Activated CD8-positive, alpha-beta memory T cell treated with anti-CD3 and anti-CD28 coated beads, Interleukin-2, amount 50 U/mL, for 1 hour (primary cell): ENCODE results near the gene GOLGA6C.
"Not testable (repeated sequence)": the region's sequence is repeated elsewhere in the genome, so short reads cannot be mapped to it uniquely, and the experiment has no call there.

Experiments
- DNase-seq: peaks from one replicate; pipeline ENCODE4 v3.0.0-alpha.2; 2020; ENCODE audit errors: extremely low read depth

GOLGA6C gene

GRCh38 chr15:75251343-75251742 is 6.8 kb upstream of the GOLGA6C start:
- not testable (repeated sequence) for DNase-seq

GRCh38 chr15:75252285-75252684 is 5.8 kb upstream of the GOLGA6C start:
- not testable (repeated sequence) for DNase-seq

- not testable (repeated sequence) for DNase-seq
Observed at GRCh38 chr15:75258620-75259343, 648 bp downstream of the GOLGA6C start.

- not testable (repeated sequence) for DNase-seq
Observed at GRCh38 chr15:75259873-75260272, 1.7 kb downstream of the GOLGA6C start.

DNA sequence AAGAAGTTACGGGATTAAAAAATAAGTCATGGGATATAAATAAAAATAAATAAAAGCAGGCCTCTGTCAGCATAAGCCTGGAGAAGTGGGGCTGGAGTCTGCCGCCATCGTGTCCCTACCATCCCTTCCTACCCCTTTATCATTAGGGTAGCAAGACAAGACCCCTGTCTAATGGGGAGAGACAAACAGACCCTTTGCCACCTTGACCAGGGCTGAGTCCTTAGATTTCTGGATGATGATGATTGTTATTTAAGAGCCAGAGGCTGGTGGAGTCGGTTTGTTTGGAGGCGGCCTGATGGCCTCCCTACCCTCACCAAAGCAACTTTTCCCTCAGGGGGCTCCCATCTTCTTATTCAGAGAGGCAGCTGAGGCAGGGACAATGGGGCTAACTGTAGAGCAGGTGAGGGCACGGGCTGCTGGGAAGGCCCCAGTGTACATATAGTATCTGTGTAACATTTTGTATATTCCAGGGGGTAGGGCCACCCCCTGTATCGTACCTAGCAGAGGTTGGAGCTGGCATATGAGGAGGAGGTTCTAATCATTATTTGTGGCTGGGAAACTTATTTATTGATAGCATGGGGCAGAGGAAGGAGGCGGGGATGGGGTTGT is 15.7 kb downstream of the GOLGA6C start:
- DNase-seq, result not testable (repeated sequence)

DNA sequence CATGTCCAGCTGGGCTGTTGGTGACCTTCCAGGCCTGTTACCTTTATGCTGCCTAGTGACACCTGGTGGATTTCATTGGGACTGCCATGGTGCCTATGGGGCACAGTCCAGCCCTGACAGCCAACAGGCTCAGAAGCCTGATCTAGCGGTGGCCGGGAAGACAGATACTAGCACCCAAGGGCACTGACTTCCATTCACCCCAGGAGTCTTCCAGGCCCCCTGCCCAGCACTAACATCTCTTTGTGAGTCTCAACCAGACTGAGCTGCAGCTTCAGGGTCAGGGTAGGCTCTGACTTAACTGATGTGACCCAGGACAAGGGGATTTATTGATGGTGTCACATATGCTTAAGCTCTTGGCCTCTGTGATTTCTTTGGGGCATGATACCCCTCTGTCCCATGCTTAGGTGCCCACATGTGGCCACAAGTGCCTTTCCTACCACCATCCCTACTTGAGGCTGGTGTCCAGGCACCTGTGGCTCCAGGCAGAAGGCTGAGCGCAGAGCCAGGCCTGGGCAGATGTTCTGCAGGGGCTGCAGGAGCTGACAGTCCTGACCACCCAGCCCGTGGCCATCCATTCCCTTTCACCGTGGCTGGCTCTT is 16.5 kb downstream of the GOLGA6C start:
- not testable (repeated sequence) for DNase-seq

- DNase-seq, result not testable (repeated sequence)
Observed at GRCh38 chr15:75275617-75276016, 17.5 kb downstream of the GOLGA6C start.

DNA sequence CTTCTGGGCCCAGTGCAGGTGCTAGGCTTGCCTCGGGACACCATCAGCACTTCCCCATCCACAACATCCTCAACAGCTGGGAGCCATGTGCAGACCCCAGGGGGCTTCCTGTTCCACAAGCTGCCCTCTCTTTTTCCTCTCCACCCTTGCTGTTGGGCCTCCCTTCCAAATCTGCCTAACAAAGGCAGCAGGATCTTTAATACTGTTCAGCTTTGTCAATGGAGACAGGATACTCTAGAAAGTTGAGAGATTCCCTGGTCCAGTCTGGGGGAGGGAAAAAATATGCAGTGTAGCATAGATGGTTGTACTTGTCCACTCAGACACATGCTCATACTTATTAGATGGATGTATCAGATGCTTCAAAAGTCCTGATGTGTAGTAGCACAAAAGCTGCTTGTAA is 20.4 kb downstream of the GOLGA6C start:
- not testable (repeated sequence) for DNase-seq

GRCh38 chr15:75282572-75282971 is 24.4 kb downstream of the GOLGA6C start, which contains the start of gene GOLGA6D:
TSS of gene GOLGA6D (plus strand) at chr15:75282835. CDS start at chr15:75282876, 41 bp downstream.
- DNase-seq, result not testable (repeated sequence)

DNA sequence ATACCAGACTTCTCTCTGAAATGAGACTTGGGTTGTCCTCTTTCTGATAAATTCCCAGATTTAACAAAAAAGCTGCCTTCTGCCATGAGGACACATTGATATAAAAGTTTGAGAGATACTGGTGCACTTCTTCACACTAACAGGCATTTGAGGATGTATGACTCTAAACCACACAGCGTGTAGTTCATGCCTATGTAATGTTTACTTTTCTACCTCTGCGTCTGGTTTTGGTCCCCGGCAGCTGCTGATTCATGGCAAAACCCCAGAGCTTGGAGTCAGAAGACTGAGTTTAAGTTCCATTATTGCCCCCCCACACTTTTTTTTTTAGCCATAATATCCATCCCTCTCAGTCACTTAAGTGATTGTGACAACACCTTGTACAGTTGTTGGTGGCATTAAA is 26.0 kb downstream of the GOLGA6C start:
- not testable (repeated sequence) for DNase-seq

GRCh38 chr15:75293660-75294059 is 35.5 kb downstream of the GOLGA6C start:
- DNase-seq, result not testable (repeated sequence)

DNA sequence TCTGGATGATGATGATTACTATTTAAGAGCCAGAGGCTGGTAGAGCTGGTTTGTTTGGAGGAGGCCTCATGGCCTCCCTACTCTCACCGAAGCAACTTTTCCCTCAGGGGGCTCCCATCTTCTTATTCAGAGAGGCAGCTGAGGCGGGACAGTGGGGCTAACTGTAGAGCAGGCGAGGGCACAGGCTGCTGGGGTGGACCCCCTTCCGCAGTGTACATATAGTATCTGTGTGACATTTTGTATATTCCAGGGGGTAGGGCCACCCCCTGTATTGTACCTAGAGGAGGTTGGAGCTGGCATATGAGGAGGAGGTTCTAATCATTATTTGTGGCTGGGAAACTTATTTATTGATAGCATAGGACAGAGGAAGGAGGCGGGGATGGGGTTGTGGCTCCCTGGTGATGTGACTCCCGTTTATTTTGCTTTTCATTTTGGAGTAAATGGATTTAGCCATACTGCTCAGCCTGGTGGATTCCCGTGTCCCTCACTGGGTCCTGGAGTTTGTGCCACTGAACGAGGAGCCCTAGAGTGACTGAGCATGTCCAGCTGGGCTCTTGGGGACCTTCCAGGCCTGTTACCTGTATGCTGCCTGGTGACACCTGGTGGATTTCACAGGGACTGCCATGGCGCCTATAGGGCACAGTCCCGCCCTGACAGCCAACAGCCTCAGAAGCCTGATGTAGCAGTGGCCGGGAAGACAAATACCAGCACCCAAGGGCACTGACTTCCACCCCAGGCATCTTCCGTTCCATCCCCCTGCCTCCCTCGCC is 40.6 kb downstream of the GOLGA6C start:
- not testable (repeated sequence) for DNase-seq

GRCh38 chr15:75299311-75299688 is 41.2 kb downstream of the GOLGA6C start:
- not testable (repeated sequence) for DNase-seq

DNA sequence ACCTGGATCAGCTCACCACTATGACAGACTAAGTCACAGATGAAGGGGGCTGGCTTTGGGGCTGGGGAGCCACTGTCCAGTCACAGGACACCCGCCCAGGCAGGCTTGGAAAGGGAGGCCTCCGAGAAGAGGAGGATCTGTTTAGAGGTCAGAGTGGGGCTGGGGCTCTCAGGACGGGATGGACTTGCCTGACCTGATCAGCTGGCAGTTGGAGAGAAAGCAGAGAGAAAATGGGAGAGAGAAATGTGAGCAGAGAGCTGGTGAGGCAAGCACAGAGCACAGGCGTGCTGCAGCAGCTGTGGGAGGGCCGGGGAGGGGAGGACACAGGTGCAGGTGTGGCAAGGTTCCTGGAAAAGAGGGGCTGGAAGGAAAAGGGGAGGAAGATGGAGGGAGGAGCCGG is 41.9 kb downstream of the GOLGA6C start:
- DNase-seq, result not testable (repeated sequence)

- no peak for DNase-seq
Observed at GRCh38 chr15:75302318-75302717, 44.2 kb downstream of the GOLGA6C start.

DNA sequence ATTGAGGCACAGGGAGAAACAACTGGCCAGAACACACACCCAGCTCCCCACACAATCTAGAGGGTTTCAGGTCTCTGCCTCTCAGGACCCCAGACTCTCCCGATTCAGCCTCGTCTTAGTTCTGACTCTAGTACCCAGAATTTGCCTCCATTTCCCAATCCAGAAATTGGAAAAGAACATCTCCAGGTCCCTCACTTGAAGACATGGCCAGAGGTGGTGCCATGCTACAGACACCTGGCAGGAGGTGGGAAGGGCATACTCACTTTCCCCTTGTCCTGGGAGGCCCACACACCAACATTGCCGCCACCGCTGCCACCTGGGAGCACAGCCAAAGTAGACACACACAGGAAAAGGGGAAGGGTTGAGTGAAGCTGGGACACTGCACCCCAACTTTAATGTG is 44.6 kb downstream of the GOLGA6C start:
- DNase-seq, result not testable (repeated sequence)

GRCh38 chr15:75306188-75306587 is 48.1 kb downstream of the GOLGA6C start:
- no peak for DNase-seq

DNA sequence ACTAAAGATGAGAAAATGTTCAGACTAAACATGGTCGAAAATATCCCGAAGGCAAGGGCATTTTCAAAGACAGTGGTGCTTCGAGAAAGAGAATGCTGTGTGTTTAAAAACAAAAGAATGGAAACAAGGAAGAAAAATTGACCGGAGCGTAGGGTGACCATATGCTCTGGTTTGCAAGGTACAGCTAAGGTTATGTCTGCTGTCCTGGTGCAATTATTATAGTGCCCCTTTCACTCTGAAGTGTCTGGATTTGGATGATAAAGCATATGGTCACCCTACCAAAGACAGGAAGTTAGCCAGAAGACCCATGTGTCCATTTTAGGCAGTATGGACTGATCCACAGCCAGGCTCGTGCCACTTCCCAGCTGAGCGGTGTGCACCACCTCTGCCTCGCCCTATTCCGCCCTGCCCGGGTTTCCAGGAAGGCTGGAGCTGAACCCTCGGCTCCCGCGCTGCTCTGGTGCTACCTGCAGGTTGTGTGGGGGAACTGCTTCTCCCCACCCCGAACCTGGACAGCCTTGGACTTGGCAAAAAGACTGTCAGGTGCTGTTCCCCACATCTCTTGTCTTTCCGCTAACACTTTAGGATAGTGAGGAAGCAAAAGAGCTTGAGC is 49.8 kb downstream of the GOLGA6C start:
- no peak for DNase-seq

DNA sequence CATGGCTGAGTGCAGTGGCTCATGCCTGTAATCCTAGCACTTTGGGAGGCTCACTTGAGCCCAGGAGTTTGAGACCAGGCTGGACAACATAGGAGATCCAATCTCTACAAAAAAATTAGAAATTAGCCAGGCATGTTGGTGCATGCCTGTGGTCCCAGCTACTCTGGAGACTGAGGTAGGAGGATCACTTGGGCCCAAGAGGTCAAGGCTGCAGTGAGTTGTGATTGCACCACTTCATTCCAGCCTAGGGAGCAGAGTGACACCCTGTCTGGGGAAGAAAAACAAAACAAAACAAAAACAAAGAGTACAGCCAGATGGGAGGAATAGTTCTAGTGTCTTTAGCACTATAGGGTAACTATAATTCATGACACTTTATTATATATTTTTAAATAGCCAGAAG is 51.6 kb downstream of the GOLGA6C start:
- no peak for DNase-seq

DNA sequence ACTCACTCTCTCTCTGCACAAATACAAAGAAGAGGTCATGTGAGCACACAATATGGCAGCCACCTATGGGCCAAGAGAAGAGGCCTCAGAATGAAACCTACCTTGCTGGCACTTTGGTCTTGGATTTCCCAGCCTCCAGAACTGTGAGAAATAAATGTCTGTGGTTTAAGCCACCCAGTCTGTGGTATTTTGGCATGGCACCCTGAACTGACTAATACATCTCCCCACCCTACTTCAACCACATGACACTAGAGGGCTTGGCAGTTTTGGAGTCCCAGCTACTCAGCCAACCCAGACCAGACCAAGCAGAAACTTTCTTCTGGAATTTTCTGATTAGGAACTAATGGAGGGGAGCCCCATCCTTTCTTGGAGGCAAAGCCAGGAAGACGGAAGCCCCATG is 54.4 kb downstream of the GOLGA6C start:
- not testable (repeated sequence) for DNase-seq

GRCh38 chr15:75313116-75313845 is 55.1 kb downstream of the GOLGA6C start:
- DNase-seq, result no peak
